Measurements from ENCODE around the gene TMEM272. TPM values are rescaled to one million over a fixed set of nuclear protein-coding genes. Genes with fewer than 3 reads are reported as not detected.

The TMEM272 gene
- total RNA-seq, 4 donors from 2014 or later, result 0.40 to 0.57 TPM; not detected in 2

DNA sequence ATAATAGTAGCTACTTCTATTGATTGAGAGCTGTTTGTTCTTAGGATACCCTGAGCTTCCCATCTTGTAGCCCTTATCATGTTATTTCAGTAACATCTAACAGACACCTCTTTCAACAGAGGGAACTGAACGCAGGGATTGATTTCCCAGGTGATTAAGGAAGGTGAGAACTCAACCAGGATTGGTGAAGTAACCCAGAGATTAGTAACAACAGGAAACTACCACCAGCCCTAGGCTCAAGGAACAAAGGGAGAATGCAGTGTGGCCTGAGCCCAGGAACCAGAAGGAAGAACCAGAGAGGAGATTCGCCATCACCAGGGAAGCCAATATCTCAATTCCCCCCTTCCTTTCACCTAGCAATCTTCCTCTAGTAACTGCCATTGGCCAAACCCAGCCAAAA lies 49.6 kb downstream of the TMEM272 start:
- Histone ChIP-seq H3K4me1 (peaks cover 0 to 5% (median 0%) of the 10 kb centered on the region in 4 donors), H3K9me3 (no peaks in the 10 kb centered on the region), H3K36me3 (no peaks in the 10 kb centered on the region), H3K27me3 (no peaks in the 10 kb centered on the region), H3K4me3 (no peak overlapping the region), H3K27ac (no peak overlapping the region)
- no peak for DNase-seq
- TF ChIP-seq CTCF (IDR thresholded peaks at IDR 0.05) (no peak), POLR2A (IDR thresholded peaks at IDR 0.05) (no peak)

DNA sequence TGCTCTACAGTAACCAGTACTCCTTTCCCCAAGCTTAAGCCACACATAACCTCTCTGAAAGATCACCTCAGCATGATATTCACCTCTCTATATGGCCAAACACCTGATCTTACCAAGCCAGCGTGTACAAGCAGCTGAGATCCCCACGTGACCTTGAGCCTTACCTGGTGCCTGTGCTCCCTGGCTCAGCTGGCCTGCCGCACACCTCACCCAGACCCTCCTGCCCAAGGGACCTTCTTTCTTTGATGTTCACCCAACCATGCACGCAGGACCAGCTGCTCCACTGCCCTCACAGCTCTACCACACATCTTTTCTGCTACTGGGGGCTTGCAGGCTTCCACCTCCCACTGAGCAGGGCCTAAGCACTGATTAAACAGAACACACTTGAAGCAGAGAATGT lies 50.0 kb downstream of the TMEM272 start:
- peak in 1 of 3 donors; percentile 56 for DNase-seq
- H3K36me3 ChIP-seq, result no peaks in the 10 kb centered on the region
- TF ChIP-seq POLR2A (IDR thresholded peaks at IDR 0.05) (no peak), CTCF (IDR thresholded peaks at IDR 0.05) (no peak)
- H3K4me3 ChIP-seq, result no peak overlapping the region
- no peaks in the 10 kb centered on the region for H3K27me3 ChIP-seq
- H3K4me1 ChIP-seq, result peaks cover 0 to 5% (median 0%) of the 10 kb centered on the region in 4 donors
- no peaks in the 10 kb centered on the region for H3K9me3 ChIP-seq
- H3K27ac ChIP-seq, result peak overlapping the region in 1 of 4 donors; percentile 35

DNA sequence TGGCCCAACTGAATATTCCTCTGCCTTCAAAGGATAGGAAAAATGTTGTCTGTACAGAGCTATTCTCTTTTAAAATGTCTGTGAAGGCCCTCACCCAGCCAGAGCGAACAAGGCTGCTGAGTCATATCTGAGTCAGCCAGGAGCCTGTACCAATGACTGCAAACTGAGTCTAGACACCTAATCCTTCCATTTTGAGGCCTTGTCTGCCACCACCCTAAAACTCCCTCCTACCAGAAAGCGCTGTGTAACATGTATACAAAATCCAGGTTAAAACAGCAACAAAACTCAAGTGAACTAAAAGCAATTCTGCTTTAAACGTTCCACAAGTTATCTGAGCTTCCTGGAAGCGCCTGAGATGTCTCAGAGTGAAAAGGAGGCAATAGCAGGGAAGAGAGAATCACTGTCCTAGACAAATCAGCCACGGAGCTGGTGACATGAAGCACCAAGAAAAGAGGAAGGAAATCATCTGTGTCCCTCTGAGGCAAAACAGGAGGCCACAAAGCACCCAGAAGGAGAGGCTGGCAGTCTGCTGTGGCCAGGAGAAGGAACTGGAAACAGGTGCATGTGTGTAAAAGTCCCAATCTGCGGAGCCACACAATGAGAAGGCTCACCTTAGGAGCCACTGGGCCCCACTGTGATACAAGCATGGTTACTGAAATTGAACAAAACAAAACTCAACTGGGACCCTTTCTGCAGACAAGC lies 51.3 kb downstream of the TMEM272 start:
- peak in 2 of 3 donors; percentile 72 to 77 for DNase-seq
- Histone ChIP-seq H3K4me3 (no peak overlapping the region), H3K27ac (peak overlapping the region in 1 of 4 donors; percentile 35), H3K36me3 (no peaks in the 10 kb centered on the region), H3K4me1 (peaks cover 0 to 5% (median 0%) of the 10 kb centered on the region in 4 donors), H3K9me3 (no peaks in the 10 kb centered on the region), H3K27me3 (no peaks in the 10 kb centered on the region)
- TF ChIP-seq CTCF (IDR thresholded peaks at IDR 0.05), result no peak
- TF ChIP-seq POLR2A (IDR thresholded peaks at IDR 0.05), result no peak

GRCh38 chr13:51786425-51787265 lies 58.3 kb downstream of the TMEM272 start:
- no peak for TF ChIP-seq CTCF (IDR thresholded peaks at IDR 0.05)
- TF ChIP-seq POLR2A (IDR thresholded peaks at IDR 0.05), result no peak
- peaks cover 0 to 22% (median 0%) of the 10 kb centered on the region in 4 donors for H3K4me1 ChIP-seq
- H3K4me3 ChIP-seq, result no peak overlapping the region
- H3K27me3 ChIP-seq, result no peaks in the 10 kb centered on the region
- no peak overlapping the region for H3K27ac ChIP-seq
- H3K36me3 ChIP-seq, result no peaks in the 10 kb centered on the region
- H3K9me3 ChIP-seq, result no peaks in the 10 kb centered on the region
- DNase-seq, result peak in 1 of 3 donors; percentile 40

GRCh38 chr13:51785712-51786424 lies 59.1 kb downstream of the TMEM272 start:
- Histone ChIP-seq H3K4me3 (no peak overlapping the region), H3K36me3 (no peaks in the 10 kb centered on the region), H3K27ac (no peak overlapping the region), H3K9me3 (no peaks in the 10 kb centered on the region), H3K4me1 (peaks cover 0 to 22% (median 0%) of the 10 kb centered on the region in 4 donors), H3K27me3 (no peaks in the 10 kb centered on the region)
- peak in 1 of 3 donors; percentile 61 for DNase-seq
- TF ChIP-seq POLR2A (IDR thresholded peaks at IDR 0.05) (no peak), CTCF (IDR thresholded peaks at IDR 0.05) (no peak)

Data from Peyer's patch (tissue), 4 donors.